IMR-90 (cell line): ENCODE results near the gene DDX46. TPM values are rescaled to one million over a fixed set of nuclear protein-coding genes. Genes with fewer than 3 reads are reported as not detected.

Experiments used
- ATAC-seq: fragments of 200-7000 bp; cut with Tn5 transposase; 2 replicates; pipeline ENCODE4 v1.9.1; 2020; ENCODE audit warnings: low read depth, mild to moderate bottlenecking, moderate library complexity
- BruUV-seq: library from RNA; stranded (reverse); fragments of 400-500 nt; replicated peaks from 2 replicates; lab custom pipeline; 2021; lab: Mats Ljungman, UMichigan
- CTCF ChIA-PET: fragments of 300-600 bp; formaldehyde crosslinking; extraction: SDS; loops from one replicate; lab custom pipeline; 2021; ENCODE audit warnings: antibody characterized with exemption; lab: Yijun Ruan, JAX
- POLR2A ChIA-PET: fragments of 300-600 bp; sonication (Branson Sonifier 250); formaldehyde crosslinking; loops from one replicate; lab custom pipeline; 2022; ENCODE audit warnings: antibody characterized with exemption; ENCODE audit not compliant: unreplicated experiment; lab: Charles Lee
- DNase-seq: peaks from one replicate; pipeline ENCODE4 v3.0.0; 2013
- H2AFZ ChIP-seq: replicated peaks from 2 replicates; pipeline ENCODE3; 2013; ENCODE audit warnings: low read length, mild to moderate bottlenecking; ENCODE audit not compliant: poor library complexity
- H2AK5ac ChIP-seq: 2 replicates; pipeline ENCODE4 v1.6.1; 2013; ENCODE audit warnings: low read depth, low read length, inconsistent platforms
- H2AK9ac ChIP-seq: replicated peaks from 2 replicates; pipeline ENCODE3; 2013; ENCODE audit warnings: mild to moderate bottlenecking, low read depth, low read length, moderate library complexity; ENCODE audit not compliant: poor library complexity
- H2BK120ac ChIP-seq: 2 replicates; pipeline ENCODE4 v1.6.1; 2013; ENCODE audit warnings: low read depth, low read length, inconsistent platforms
- H2BK15ac ChIP-seq: 3 replicates; pipeline ENCODE4 v1.6.1; 2013; ENCODE audit warnings: low read depth, low read length, inconsistent platforms
- H2BK20ac ChIP-seq: 2 replicates; pipeline ENCODE4 v1.6.1; 2013; ENCODE audit warnings: low read depth, mild to moderate bottlenecking, inconsistent platforms, low read length, moderate library complexity
- H2BK5ac ChIP-seq: 2 replicates; pipeline ENCODE4 v1.6.1; 2013; ENCODE audit warnings: mild to moderate bottlenecking, low read depth, low read length, inconsistent platforms; ENCODE audit not compliant: poor library complexity, severe bottlenecking
- H3K14ac ChIP-seq: replicated peaks from 2 replicates; pipeline ENCODE4 v1.6.1; 2013; ENCODE audit warnings: low read depth, low read length, inconsistent platforms
- H3K18ac ChIP-seq: 2 replicates; pipeline ENCODE4 v1.6.1; 2013; ENCODE audit warnings: low read depth, low read length, control low read depth
- H3K23ac ChIP-seq: 2 replicates; pipeline ENCODE4 v1.6.1; 2013; ENCODE audit warnings: low read depth, low read length, inconsistent platforms
- H3K27ac ChIP-seq: 2 replicates; pipeline ENCODE4 v1.5.1; 2013; ENCODE audit warnings: mild to moderate bottlenecking, control low read depth, low read length; ENCODE audit not compliant: insufficient read depth
- H3K27me3 ChIP-seq: 2 replicates; pipeline ENCODE4 v1.6.1; 2013; ENCODE audit warnings: low read length; ENCODE audit not compliant: control insufficient read depth, insufficient read depth
- H3K36me3 ChIP-seq: 2 replicates; pipeline ENCODE4 v1.6.1; 2013; ENCODE audit warnings: low read length, mixed read lengths; ENCODE audit not compliant: control insufficient read depth, insufficient read depth
- H3K4ac ChIP-seq: 2 replicates; pipeline ENCODE4 v1.6.1; 2013; ENCODE audit warnings: low read depth, low read length, inconsistent platforms
- H3K4me1 ChIP-seq: 2 replicates; pipeline ENCODE4 v1.6.1; 2013; ENCODE audit warnings: low read length, mixed read lengths; ENCODE audit not compliant: control insufficient read depth, insufficient read depth
- H3K4me2 ChIP-seq: 2 replicates; pipeline ENCODE4 v1.6.1; 2013; ENCODE audit warnings: low read depth, mild to moderate bottlenecking, control low read depth, low read length, moderate library complexity
- H3K4me3 ChIP-seq: 2 replicates; pipeline ENCODE4 v1.5.1; 2013; ENCODE audit warnings: low read depth, mild to moderate bottlenecking, control low read depth, low read length, moderate library complexity; ENCODE audit not compliant: insufficient read depth
- H3K56ac ChIP-seq: 2 replicates; pipeline ENCODE4 v1.6.1; 2013; ENCODE audit warnings: low read length, inconsistent platforms; ENCODE audit not compliant: insufficient read depth; ENCODE audit errors: extremely low read depth
- H3K79me1 ChIP-seq, 2 experiments: 2 replicates each; pipeline ENCODE4 v1.6.1; 2013; ENCODE audit warnings: low read length in 2 of 2, inconsistent platforms in 1 of 2, low read depth in 1 of 2
- H3K9ac ChIP-seq: 2 replicates; pipeline ENCODE4 v1.6.1; 2013; ENCODE audit warnings: low read depth, low read length, control low read depth
- H3K9me1 ChIP-seq: 2 replicates; pipeline ENCODE4 v1.6.1; 2013; ENCODE audit warnings: low read length, inconsistent platforms; ENCODE audit not compliant: insufficient read depth
- H3K9me3 ChIP-seq: 2 replicates; pipeline ENCODE4 v1.6.1; 2013; ENCODE audit warnings: low read length; ENCODE audit not compliant: control insufficient read depth, insufficient read depth
- H4K20me1 ChIP-seq: 2 replicates; pipeline ENCODE4 v1.6.1; 2013; ENCODE audit warnings: low read length, inconsistent platforms; ENCODE audit not compliant: insufficient read depth
- H4K5ac ChIP-seq: 2 replicates; pipeline ENCODE4 v1.6.1; 2013; ENCODE audit warnings: mild to moderate bottlenecking, low read depth, low read length, control low read depth
- H4K8ac ChIP-seq, 2 experiments: 2 replicates each; pipeline ENCODE4 v1.6.1; 2013; ENCODE audit warnings: low read depth in 2 of 2, low read length in 2 of 2, control low read depth in 1 of 2, inconsistent platforms in 1 of 2
- H4K91ac ChIP-seq: 2 replicates; pipeline ENCODE4 v1.6.1; 2013; ENCODE audit warnings: low read depth, low read length, inconsistent platforms; ENCODE audit not compliant: insufficient read depth
- BHLHE40 ChIP-seq: fragments of 150-350 bp; IDR thresholded peaks from 2 replicates; pipeline ENCODE4 v1.6.1; 2016; ENCODE audit warnings: mild to moderate bottlenecking, low read depth, low read length
- CEBPB ChIP-seq: IDR thresholded peaks from 2 replicates; pipeline ENCODE4 v1.6.1; 2012; ENCODE audit warnings: low read depth, low read length, improper control_type of control experiment
- CHD1 ChIP-seq: IDR thresholded peaks from 2 replicates; pipeline ENCODE4 v1.6.1; 2012; ENCODE audit warnings: low read depth, low read length, improper control_type of control experiment
- CTCF ChIP-seq: conservative IDR thresholded peaks from 2 replicates; pipeline ENCODE4 v1.5.1; 2012; ENCODE audit warnings: mild to moderate bottlenecking, low read depth, low read length, improper control_type of control experiment
- ELK1 ChIP-seq: fragments of 150-350 bp; IDR thresholded peaks from 2 replicates; pipeline ENCODE4 v1.6.1; 2016; ENCODE audit warnings: low read depth, mild to moderate bottlenecking, low read length, moderate library complexity, borderline replicate concordance
- MAZ ChIP-seq: IDR thresholded peaks from 2 replicates; pipeline ENCODE4 v1.6.1; 2012; ENCODE audit warnings: low read depth, mild to moderate bottlenecking, low read length, improper control_type of control experiment, moderate library complexity, borderline replicate concordance
- MXI1 ChIP-seq: IDR thresholded peaks from 2 replicates; pipeline ENCODE4 v1.6.1; 2012; ENCODE audit warnings: low read depth, mild to moderate bottlenecking, low read length, moderate library complexity, borderline replicate concordance
- RCOR1 ChIP-seq: IDR thresholded peaks from 2 replicates; pipeline ENCODE4 v1.6.1; 2012; ENCODE audit warnings: mild to moderate bottlenecking, low read length, improper control_type of control experiment; ENCODE audit not compliant: insufficient replicate concordance
- RFX5 ChIP-seq: IDR thresholded peaks from 2 replicates; pipeline ENCODE4 v1.8.0; 2012; ENCODE audit warnings: low read depth, mild to moderate bottlenecking, low read length, moderate library complexity
- USF2 ChIP-seq: fragments of 150-350 bp; IDR thresholded peaks from 2 replicates; pipeline ENCODE4 v1.6.1; 2017; ENCODE audit warnings: mild to moderate bottlenecking, antibody characterized with exemption, low read length, low read depth
- WGBS, 2 experiments: methylation state at CpG; one replicate each; pipeline versions ENCODE4 v1.1.5 to v1.1.7; 2013; ENCODE audit warnings: missing lambda C conversion rate in 2 of 2; ENCODE audit not compliant: insufficient read length in 1 of 2; ENCODE audit errors: extremely low coverage in 2 of 2; 5-methylcytosine and 5-hydroxymethylcytosine counted together
- dilution Hi-C: fragments of 300-500 bp; cut with HindIII; formaldehyde crosslinking; loops from one replicate; pipeline ENCODE4 v1.14.3; 2018; ENCODE audit warnings: low sequenced_read_pairs; ENCODE audit not compliant: unreplicated experiment
- in situ Hi-C: fragments of 300-500 bp; cut with MboI; formaldehyde crosslinking; loops from 3 replicates; pipeline ENCODE4 v1.14.3; 2019; ENCODE audit warnings: low sequenced_read_pairs, inconsistent platforms, mixed read lengths
- intact Hi-C: fragments of 100-400 bp; cut with micrococcal nuclease; formaldehyde crosslinking; loops from 2 replicates; pipeline ENCODE4 v1.10.0; 2022
- polyA plus RNA-seq, 3 experiments: library from polyadenylated mRNA; depleted of rRNA; stranded (reverse); fragments of >200 nt; gene quantifications; 2 replicates each; pipeline ENCODE4 v1.2.3, GENCODE V29; 2012; ENCODE audit warnings: low replicate concordance in 1 of 3
- total RNA-seq: library from RNA; depleted of rRNA; stranded (reverse); fragments of >200 nt; gene quantifications from 2 replicates; pipeline ENCODE4 v1.2.3, GENCODE V29; 2012

Gene DDX46
- total and polyA plus RNA-seq, 2 of the 4 experiments (the other 2 are of a cell fraction), result 22.5 to 26.0 TPM

GRCh38 chr5:134758504-134759341 lies at the start of gene DDX46 (continued):
- peak; percentile 70; the same call in 1 of the 2 replicates for TF ChIP-seq MXI1
- peak; percentile 63; the same call in 1 of the 2 replicates for TF ChIP-seq MAZ
- no peak; the same call in 1 of the 2 replicates for TF ChIP-seq BHLHE40

GRCh38 chr5:134714120-134714519 lies 44.5 kb upstream of the DDX46 start:
- Histone ChIP-seq H3K23ac (no peak overlapping the region), H4K8ac (no peak overlapping the region), H3K9me3 (no peaks in the 10 kb centered on the region), H3K27ac (no peak overlapping the region), H3K4me1 (no peaks in the 10 kb centered on the region), H4K91ac (no peak overlapping the region), H3K4ac (no peak overlapping the region), H3K4me2 (no peak overlapping the region), H2BK120ac (no peak overlapping the region), H2AFZ (no peak overlapping the region), H3K9me1 (no peaks in the 10 kb centered on the region; the same call in 1 of the 2 replicates), H3K56ac (no peak overlapping the region), H3K14ac (no peak overlapping the region), H3K27me3 (no peaks in the 10 kb centered on the region), H3K4me3 (no peak overlapping the region), H2BK20ac (no peak overlapping the region), H4K20me1 (peaks cover 3% of the 10 kb centered on the region; the same call in 1 of the 2 replicates), H3K9ac (no peak overlapping the region), H2BK15ac (no peak overlapping the region), H2AK9ac (no peak overlapping the region), H4K5ac (no peak overlapping the region), H3K36me3 (peaks cover 48% of the 10 kb centered on the region), H2BK5ac (no peak overlapping the region), H2AK5ac (no peak overlapping the region), H3K18ac (no peak overlapping the region), H3K79me1 (peaks cover 3 to 8% of the 10 kb centered on the region in 2 experiments)
- dilution Hi-C loops (no loop called here), in situ Hi-C loops (no loop called here), intact Hi-C loops (no loop called here)
- CTCF ChIA-PET, result no interaction called here
- DNase-seq (no peak), ATAC-seq (no peak)
- BruUV-seq, result no TSS peak
- no peak for TF ChIP-seq CEBPB
- TF ChIP-seq RFX5, result no peak
- no peak for TF ChIP-seq CHD1
- TF ChIP-seq ELK1, result no peak
- TF ChIP-seq MAZ, result no peak
- no peak for TF ChIP-seq USF2
- TF ChIP-seq CTCF, result no peak
- TF ChIP-seq RCOR1, result no peak
- POLR2A ChIA-PET, result no interaction called here
- WGBS, 2 experiments, result no CpG with 5 or more reads among the region's 5 CpGs
